Measurements from ENCODE around the gene IMP3.
"Not testable (repeated sequence)": the region's sequence is repeated elsewhere in the genome, so short reads cannot be mapped to it uniquely, and the experiment has no call there.

Gene IMP3

DNA sequence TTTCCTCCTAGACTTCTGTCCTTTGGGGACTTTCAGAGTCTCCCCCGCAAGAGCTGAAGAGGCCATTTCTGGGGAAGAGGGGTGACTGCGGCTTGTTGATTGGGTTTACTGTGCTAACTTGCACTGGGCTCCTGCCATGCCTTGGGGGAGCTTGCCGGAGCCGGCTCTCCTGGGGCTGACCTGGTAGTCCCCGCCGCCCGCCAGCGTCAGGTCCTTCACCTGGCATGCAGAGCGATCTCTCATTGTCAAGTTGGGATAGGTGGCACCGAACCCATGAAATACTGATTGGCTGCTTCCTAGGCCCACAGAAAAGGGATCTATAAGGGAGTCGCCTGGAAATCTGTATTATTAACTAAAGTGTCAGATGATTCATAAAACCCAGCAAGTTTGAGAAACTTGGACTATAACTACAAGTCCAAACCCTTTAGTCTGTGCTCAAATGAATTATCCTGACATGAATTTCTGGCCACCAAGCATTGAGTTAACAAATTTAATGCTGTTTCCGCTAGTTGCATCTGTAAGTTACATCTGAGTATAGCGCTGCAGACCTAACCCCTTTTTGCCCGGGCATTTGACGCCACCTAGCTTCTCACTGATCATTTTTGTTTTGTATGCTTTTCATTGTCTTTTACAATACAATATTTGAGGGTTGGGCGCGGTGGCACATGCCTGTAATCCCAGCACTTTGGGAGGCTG, 607 bp upstream of the IMP3 start:
- Histone ChIP-seq H3K4me3 (ENCODE audit: insufficient read depth, low read depth, low read length, poor library complexity, severe bottlenecking) (peak overlapping the region; percentile 74), H3K4me1 (ENCODE audit: control insufficient read depth, insufficient read depth, low read length, poor library complexity, severe bottlenecking) (peaks cover 34% of the 10 kb centered on the region), H3K36me3 (ENCODE audit: control insufficient read depth, insufficient read depth, low read length) (no peaks in the 10 kb centered on the region), H3K27ac (ENCODE audit: insufficient read depth, low read length, poor library complexity, severe bottlenecking) (peak overlapping the region; percentile 80), H3K27me3 (replicated peaks; ENCODE audit: control insufficient read depth, insufficient read depth, low read length, poor library complexity, severe bottlenecking) (no peaks in the 10 kb centered on the region), H3K9me3 (ENCODE audit: control insufficient read depth, low read length) (no peaks in the 10 kb centered on the region)
- peak in 2 of 3 donors; percentile 33 to 34 for DNase-seq

DNA sequence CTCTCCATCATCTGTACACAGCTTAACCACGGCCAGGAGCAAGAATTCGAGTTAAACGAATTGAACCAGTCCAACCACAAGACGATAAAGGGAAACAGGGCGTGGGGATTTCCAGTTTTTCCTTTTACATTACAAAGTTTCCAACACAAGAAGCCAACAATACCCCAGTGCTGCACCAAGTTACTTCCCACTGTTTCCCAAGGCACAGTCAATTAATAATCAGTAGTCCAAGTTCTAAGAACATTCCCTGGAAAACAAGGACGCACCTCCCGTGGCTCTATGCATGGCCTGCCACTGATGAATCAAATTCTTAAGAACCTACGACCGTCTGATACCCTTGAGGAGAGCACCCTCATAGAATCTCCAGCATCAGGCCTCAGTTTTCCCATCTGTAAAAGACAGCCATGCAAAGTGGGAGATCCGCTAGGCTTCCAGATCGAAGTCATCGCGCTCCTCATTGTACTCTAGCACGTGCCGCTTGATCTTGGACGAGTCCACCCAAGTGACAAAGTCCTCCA, 774 bp downstream of the IMP3 start:
- Histone ChIP-seq H3K4me1 (ENCODE audit: control insufficient read depth, insufficient read depth, low read length, poor library complexity, severe bottlenecking) (peaks cover 34% of the 10 kb centered on the region), H3K36me3 (ENCODE audit: control insufficient read depth, insufficient read depth, low read length) (no peaks in the 10 kb centered on the region), H3K9me3 (ENCODE audit: control insufficient read depth, low read length) (no peaks in the 10 kb centered on the region), H3K27ac (ENCODE audit: insufficient read depth, low read length, poor library complexity, severe bottlenecking) (peak overlapping the region; percentile 80), H3K27me3 (replicated peaks; ENCODE audit: control insufficient read depth, insufficient read depth, low read length, poor library complexity, severe bottlenecking) (no peaks in the 10 kb centered on the region), H3K4me3 (ENCODE audit: insufficient read depth, low read depth, low read length, poor library complexity, severe bottlenecking) (peak overlapping the region; percentile 74)
- no peak for DNase-seq

DNA sequence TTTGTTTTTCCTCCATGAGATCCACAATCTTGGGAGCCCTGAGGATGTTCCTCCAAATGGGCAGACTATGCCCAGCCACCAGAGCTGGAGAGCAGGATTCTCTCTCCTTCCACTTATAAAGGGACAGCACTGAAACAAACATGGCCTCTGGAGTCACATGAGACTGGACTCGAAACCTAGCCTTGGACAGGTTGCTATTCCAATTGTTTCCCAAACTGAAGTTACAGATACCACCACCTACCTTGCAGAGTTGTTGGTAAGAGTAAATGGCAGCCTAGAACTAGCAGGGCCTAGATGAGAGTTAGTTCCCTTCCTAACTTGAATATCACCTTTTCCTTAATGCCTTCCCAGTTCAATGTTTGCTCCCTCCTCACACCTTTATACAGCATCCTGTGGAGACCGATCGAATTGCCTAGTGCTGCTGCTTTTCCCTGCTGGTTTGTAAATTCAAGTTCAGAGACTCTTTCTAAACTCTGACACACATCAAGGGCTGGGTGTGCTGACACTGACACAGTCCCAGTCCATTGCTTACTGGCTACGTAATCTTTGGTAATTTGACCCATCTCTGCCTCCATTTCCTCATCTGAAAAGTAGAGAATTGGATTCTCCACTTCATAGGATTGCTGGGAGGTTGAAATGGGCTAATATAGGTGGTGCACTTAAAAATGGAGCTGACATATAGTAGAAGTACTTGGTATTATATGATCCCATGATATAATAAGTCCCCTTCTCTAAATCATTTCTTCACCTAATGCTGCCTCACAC, 2.6 kb downstream of the IMP3 start:
- no peak overlapping the region for H3K27ac ChIP-seq (ENCODE audit: insufficient read depth, low read length, poor library complexity, severe bottlenecking)
- no peaks in the 10 kb centered on the region for H3K9me3 ChIP-seq (ENCODE audit: control insufficient read depth, low read length)
- DNase-seq = no peak
- no peaks in the 10 kb centered on the region for H3K27me3 ChIP-seq (replicated peaks; ENCODE audit: control insufficient read depth, insufficient read depth, low read length, poor library complexity, severe bottlenecking)
- no peak overlapping the region for H3K4me3 ChIP-seq (ENCODE audit: insufficient read depth, low read depth, low read length, poor library complexity, severe bottlenecking)
- peaks cover 34% of the 10 kb centered on the region for H3K4me1 ChIP-seq (ENCODE audit: control insufficient read depth, insufficient read depth, low read length, poor library complexity, severe bottlenecking)
- H3K36me3 ChIP-seq (ENCODE audit: control insufficient read depth, insufficient read depth, low read length) = no peaks in the 10 kb centered on the region

DNA sequence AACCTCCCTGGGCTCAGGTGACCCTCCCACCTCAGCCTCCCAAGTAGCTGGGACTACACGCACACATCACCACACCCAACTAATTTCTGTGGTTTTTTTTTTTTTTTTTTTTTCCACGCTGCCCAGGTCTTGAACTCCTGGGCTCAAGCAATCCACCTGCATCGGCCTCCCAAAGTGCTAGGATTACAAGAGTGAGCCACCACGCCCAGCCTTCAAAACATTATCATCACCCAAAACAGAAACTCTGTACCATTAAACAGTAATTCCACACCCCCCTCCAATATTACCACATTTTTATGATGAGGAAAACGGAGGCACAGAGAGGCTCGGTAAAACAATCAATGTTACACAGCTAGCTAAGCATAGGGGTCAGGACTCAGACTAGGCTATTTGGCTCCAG, 4.0 kb downstream of the IMP3 start:
- peaks cover 33% of the 10 kb centered on the region for H3K4me1 ChIP-seq (ENCODE audit: control insufficient read depth, insufficient read depth, low read length, poor library complexity, severe bottlenecking)
- no peaks in the 10 kb centered on the region for H3K36me3 ChIP-seq (ENCODE audit: control insufficient read depth, insufficient read depth, low read length)
- no peaks in the 10 kb centered on the region for H3K9me3 ChIP-seq (ENCODE audit: control insufficient read depth, low read length)
- H3K27ac ChIP-seq (ENCODE audit: insufficient read depth, low read length, poor library complexity, severe bottlenecking) = no peak overlapping the region
- DNase-seq = no peak
- H3K4me3 ChIP-seq (ENCODE audit: insufficient read depth, low read depth, low read length, poor library complexity, severe bottlenecking) = no peak overlapping the region
- H3K27me3 ChIP-seq (replicated peaks; ENCODE audit: control insufficient read depth, insufficient read depth, low read length, poor library complexity, severe bottlenecking) = no peaks in the 10 kb centered on the region

DNA sequence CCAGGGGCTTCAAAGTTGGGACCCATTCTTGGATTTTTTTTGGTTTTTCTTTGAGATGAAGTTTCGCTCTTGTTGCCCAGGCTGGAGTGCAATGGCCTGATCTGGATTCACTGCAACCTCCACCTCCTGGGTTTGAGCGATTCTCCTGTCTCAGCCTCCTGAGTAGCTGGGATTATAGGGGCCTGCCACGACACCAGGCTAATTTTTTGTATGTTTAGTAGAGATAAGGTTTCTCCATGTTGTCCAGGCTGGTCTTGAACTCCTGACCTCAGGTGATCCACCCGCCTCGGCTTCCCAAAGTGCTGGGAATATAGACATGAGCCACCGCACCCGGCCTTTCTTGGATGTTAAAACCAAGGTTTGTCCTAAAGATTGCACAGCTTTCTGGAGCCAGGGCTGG, 6.1 kb downstream of the IMP3 start:
- H3K27ac ChIP-seq (ENCODE audit: insufficient read depth, low read length, poor library complexity, severe bottlenecking); H3K27me3 ChIP-seq (replicated peaks; ENCODE audit: control insufficient read depth, insufficient read depth, low read length, poor library complexity, severe bottlenecking); DNase-seq; H3K9me3 ChIP-seq (ENCODE audit: control insufficient read depth, low read length); H3K4me3 ChIP-seq (ENCODE audit: insufficient read depth, low read depth, low read length, poor library complexity, severe bottlenecking); H3K36me3 ChIP-seq (ENCODE audit: control insufficient read depth, insufficient read depth, low read length): not testable (repeated sequence)
- H3K4me1 ChIP-seq (ENCODE audit: control insufficient read depth, insufficient read depth, low read length, poor library complexity, severe bottlenecking) = peaks cover 19% of the 10 kb centered on the region

DNA sequence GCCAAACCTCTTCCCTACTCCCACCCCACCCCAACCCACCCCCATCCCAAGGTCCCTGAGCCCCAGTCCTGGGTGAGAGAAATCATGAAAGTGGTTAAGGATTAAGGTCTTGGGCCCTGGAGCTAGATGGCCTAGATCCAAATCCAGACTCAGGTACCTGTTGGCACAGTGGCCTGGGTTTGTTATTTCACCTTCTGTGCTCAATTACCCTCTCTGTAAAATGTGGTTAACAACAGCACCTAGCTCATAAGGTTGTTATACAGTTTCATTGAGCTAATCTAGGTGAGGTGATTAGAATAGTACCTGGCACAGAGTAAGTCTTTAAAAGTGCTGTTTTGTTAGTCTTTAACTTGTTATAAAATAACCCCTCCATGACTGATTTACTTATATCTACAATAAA, 8.1 kb downstream of the IMP3 start:
- DNase-seq = no peak
- no peak overlapping the region for H3K4me3 ChIP-seq (ENCODE audit: insufficient read depth, low read depth, low read length, poor library complexity, severe bottlenecking)
- no peaks in the 10 kb centered on the region for H3K27me3 ChIP-seq (replicated peaks; ENCODE audit: control insufficient read depth, insufficient read depth, low read length, poor library complexity, severe bottlenecking)
- no peak overlapping the region for H3K27ac ChIP-seq (ENCODE audit: insufficient read depth, low read length, poor library complexity, severe bottlenecking)
- no peaks in the 10 kb centered on the region for H3K9me3 ChIP-seq (ENCODE audit: control insufficient read depth, low read length)
- H3K4me1 ChIP-seq (ENCODE audit: control insufficient read depth, insufficient read depth, low read length, poor library complexity, severe bottlenecking) = peaks cover 4% of the 10 kb centered on the region
- H3K36me3 ChIP-seq (ENCODE audit: control insufficient read depth, insufficient read depth, low read length) = no peaks in the 10 kb centered on the region

DNA sequence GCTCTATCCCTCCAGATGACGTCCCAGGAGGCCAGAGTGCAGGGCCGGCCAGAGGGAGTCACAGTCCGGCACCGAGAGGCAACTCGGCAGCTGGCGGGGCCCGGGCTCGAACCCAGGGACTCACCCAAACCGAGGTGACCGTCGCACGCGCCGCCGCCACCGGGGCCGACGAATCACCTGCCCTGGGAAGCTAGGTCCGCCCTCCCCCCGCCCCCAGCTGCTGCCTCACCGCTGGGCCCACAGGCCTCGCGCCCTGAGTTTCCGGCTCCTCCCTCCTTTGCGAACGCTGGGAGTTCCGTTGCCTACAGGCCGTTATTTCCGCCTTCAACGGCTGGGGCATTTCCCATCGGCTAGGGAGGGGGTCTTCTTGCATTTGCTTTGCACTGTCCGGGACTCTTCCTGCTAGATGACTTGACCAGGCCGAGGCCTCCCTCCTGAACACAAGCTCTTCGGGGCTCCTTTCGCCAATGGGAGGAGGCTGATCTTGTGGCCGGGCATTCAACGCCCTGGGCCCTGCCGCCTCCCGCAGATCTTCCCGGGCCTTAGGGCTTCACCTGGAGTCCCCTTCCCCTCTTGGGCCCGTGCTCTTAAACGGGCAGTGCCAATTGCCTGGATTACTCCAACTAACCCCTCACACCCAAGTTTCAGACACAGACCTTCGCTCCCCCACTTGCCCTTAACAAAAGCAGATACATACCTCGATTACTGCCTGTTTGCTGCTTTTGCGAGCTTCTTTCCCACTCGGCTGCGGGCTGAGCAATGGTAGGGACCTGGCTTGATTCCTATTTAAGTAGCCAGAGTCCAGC, 14.3 kb downstream of the IMP3 start, which contains the start of gene SNUPN:
TSS of gene SNUPN (minus strand) at position 184 of the 806 bp plus-strand sequence. CDS start 4,674 bp downstream, outside the sequence.
- Histone ChIP-seq H3K4me3 (ENCODE audit: insufficient read depth, low read depth, low read length, poor library complexity, severe bottlenecking) (peak within 1 kb of the TSS; percentile 98), H3K27me3 (replicated peaks; ENCODE audit: control insufficient read depth, insufficient read depth, low read length, poor library complexity, severe bottlenecking) (no peaks in the 10 kb centered on the region), H3K36me3 (ENCODE audit: control insufficient read depth, insufficient read depth, low read length) (no peaks in the 10 kb centered on the region), H3K27ac (ENCODE audit: insufficient read depth, low read length, poor library complexity, severe bottlenecking) (peak within 1 kb of the TSS; percentile 96), H3K9me3 (ENCODE audit: control insufficient read depth, low read length) (no peaks in the 10 kb centered on the region), H3K4me1 (ENCODE audit: control insufficient read depth, insufficient read depth, low read length, poor library complexity, severe bottlenecking) (peaks cover 8% of the 10 kb centered on the region)
- DNase-seq = peak; percentile 83 to 87 (median 84)

DNA sequence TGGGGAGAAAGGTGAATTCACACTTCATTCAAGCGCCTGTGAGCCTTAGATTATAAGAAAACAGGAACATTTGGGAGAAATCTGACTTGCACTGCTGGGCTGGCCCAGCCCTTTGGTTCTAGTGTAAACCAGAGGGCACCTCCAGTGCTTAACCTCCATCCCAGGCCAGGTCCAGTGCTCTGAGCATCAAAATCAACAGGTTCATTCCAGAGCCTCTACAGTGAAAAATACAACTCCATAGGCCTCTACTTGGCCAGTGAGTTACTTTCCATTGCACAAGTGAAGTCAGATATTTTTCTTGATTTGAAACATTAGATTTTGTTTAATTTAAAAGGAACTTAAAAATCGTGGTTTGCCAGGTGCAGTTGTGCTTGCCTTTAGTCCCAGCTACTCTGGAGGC, 17.5 kb downstream of the IMP3 start:
- H3K36me3 ChIP-seq (ENCODE audit: control insufficient read depth, insufficient read depth, low read length) = peaks cover 20% of the 10 kb centered on the region
- H3K4me1 ChIP-seq (ENCODE audit: control insufficient read depth, insufficient read depth, low read length, poor library complexity, severe bottlenecking) = peaks cover 8% of the 10 kb centered on the region
- DNase-seq = no peak
- H3K27me3 ChIP-seq (replicated peaks; ENCODE audit: control insufficient read depth, insufficient read depth, low read length, poor library complexity, severe bottlenecking) = no peaks in the 10 kb centered on the region
- no peak overlapping the region for H3K27ac ChIP-seq (ENCODE audit: insufficient read depth, low read length, poor library complexity, severe bottlenecking)
- no peak overlapping the region for H3K4me3 ChIP-seq (ENCODE audit: insufficient read depth, low read depth, low read length, poor library complexity, severe bottlenecking)
- H3K9me3 ChIP-seq (ENCODE audit: control insufficient read depth, low read length) = no peaks in the 10 kb centered on the region

DNA sequence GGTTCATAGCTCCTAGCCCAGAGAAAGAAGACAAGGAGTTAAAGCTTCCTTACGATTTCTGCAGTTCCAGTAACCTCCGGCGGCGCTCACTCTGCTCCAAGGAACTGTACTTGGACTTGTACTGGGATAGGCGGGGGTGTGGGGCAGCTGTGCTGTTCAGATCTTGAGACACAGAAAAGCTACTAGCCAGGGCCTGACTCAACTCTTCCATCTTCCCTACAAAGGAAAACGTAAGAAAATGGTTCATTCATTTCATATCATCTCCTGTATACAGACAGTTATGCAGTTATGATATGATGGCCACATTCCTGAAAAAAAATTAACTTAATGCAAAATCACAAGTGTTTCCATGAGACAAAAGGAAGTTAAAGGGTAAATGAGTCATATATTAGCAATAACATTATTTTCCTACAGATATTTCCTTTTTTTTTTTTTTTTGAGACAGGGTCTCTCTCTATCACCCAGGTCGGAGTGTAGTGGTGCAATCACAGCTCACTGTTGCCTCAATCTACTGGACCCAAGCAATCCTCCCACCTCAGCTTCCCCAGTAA, 19.1 kb downstream of the IMP3 start:
- no peak for DNase-seq
- H3K9me3 ChIP-seq (ENCODE audit: control insufficient read depth, low read length) = no peaks in the 10 kb centered on the region
- no peaks in the 10 kb centered on the region for H3K27me3 ChIP-seq (replicated peaks; ENCODE audit: control insufficient read depth, insufficient read depth, low read length, poor library complexity, severe bottlenecking)
- H3K4me1 ChIP-seq (ENCODE audit: control insufficient read depth, insufficient read depth, low read length, poor library complexity, severe bottlenecking) = peaks cover 5% of the 10 kb centered on the region
- H3K36me3 ChIP-seq (ENCODE audit: control insufficient read depth, insufficient read depth, low read length) = peaks cover 35% of the 10 kb centered on the region
- no peak overlapping the region for H3K27ac ChIP-seq (ENCODE audit: insufficient read depth, low read length, poor library complexity, severe bottlenecking)
- H3K4me3 ChIP-seq (ENCODE audit: insufficient read depth, low read depth, low read length, poor library complexity, severe bottlenecking) = no peak overlapping the region

Measured in effector memory CD4-positive, alpha-beta T cell (primary cell).